Pancreas (tissue), 10 donors: ENCODE results near the gene ZNF541. TPM values are rescaled to one million over a fixed set of nuclear protein-coding genes. Genes with fewer than 3 reads are reported as not detected.

ENCODE experiments used
- ATAC-seq, 4 donors: fragments of 200-7000 bp; cut with Tn5 transposase; one replicate each; pipeline versions ENCODE4 v1.8.0 to v1.9.1; 2020; ENCODE audit warnings: mild to moderate bottlenecking in 4 of 4, moderate library complexity in 4 of 4
- DNase-seq, 6 donors: peaks; one replicate each; pipeline ENCODE4 v3.0.0-alpha.2; 2020
- FAIRE-seq: peaks from 2 replicates; lab custom pipeline; 2012; peaks lifted over from hg19 to GRCh38; lab: Jason Lieb, UNC
- H3K27ac ChIP-seq, 4 donors: fragments of 200-600 bp; sonication (generic); 1 replicate in 3 of 4; 2 replicates in 1 of 4; pipeline versions ENCODE4 v1.5.0 to v1.8.0; 2020
- H3K27me3 ChIP-seq, 4 donors: fragments of 200-600 bp; one replicate each; pipeline ENCODE4 v1.8.0; 2021
- H3K36me3 ChIP-seq, 3 donors: fragments of 200-600 bp; sonication (generic) in 1 of 3; one replicate each; pipeline versions ENCODE4 v1.5.0 to v1.8.0; 2020 to 2021
- H3K4me1 ChIP-seq, 3 donors: fragments of 200-600 bp; one replicate each; pipeline ENCODE4 v1.8.0; 2021
- H3K4me3 ChIP-seq, 4 donors: fragments of 200-600 bp; sonication (generic) in 2 of 4; one replicate each; pipeline versions ENCODE4 v1.5.0 to v1.8.0; 2020 to 2021
- H3K9me3 ChIP-seq, 4 donors: fragments of 200-600 bp; one replicate each; pipeline ENCODE4 v1.8.0; 2021
- WGBS, 2 donors: extraction: QIAGEN DNeasy Blood & Tissue Kit; methylation state at CpG; one replicate each; pipeline ENCODE4 v1.1.7; 2013; 5-methylcytosine and 5-hydroxymethylcytosine counted together
- intact Hi-C, 3 donors: fragments of 100-400 bp; cut with DNase I; formaldehyde crosslinking; loops; one replicate each; pipeline versions ENCODE4 v1.11.1 to v1.14.2; 2022
- polyA plus RNA-seq, 2 donors: library from polyadenylated mRNA; stranded (reverse); fragments of 200-250 nt; gene quantifications; one replicate each; pipeline ENCODE4 v1.2.3, GENCODE V29; 2013
- total RNA-seq, 6 donors: library from RNA; stranded (reverse); fragmentation: NEBNext Ultra II Directional in 4 of 6; extraction: Animal tissue kit (Norgen Biotek cat#: 25700) in 4 of 6; gene quantifications; one replicate each; pipeline versions ENCODE4 v1.2.1 to v1.2.4, GENCODE V29; 2021 to 2023
- TF ChIP-seq, protein P1 (sequence below), 4 donors: fragments of 200-600 bp; sonication (generic) in 3 of 4; IDR thresholded peaks; one replicate each; pipeline versions ENCODE4 v1.5.0 to v1.8.0; 2021; ENCODE audit warnings: antibody characterized with exemption in 4 of 4
- donor health status: healthy with polysubstance abuse.
- donor health status: DM: no; HTN: no; CAD: no; lungs with moderate emphysema.
- donor health status: DM: no; HTN: no; CAD: no.
- donor health status: control.
- donor health status: control.
- donor health status: Bipolar disorder and iron deficiency.
- donor health status: DM: yes; HTN: yes; CAD: no.
- donor health status: DM: no; HTN: no; CAD: no.
- donor health status: DM: no; HTN: no; CAD: no.
- donor health status: DM: yes; HTN: yes; CAD: no.

ZNF541 gene
- total and polyA plus RNA-seq, 8 donors: 0.06 to 0.63 (median 0.16) TPM; not detected in 1

DNA sequence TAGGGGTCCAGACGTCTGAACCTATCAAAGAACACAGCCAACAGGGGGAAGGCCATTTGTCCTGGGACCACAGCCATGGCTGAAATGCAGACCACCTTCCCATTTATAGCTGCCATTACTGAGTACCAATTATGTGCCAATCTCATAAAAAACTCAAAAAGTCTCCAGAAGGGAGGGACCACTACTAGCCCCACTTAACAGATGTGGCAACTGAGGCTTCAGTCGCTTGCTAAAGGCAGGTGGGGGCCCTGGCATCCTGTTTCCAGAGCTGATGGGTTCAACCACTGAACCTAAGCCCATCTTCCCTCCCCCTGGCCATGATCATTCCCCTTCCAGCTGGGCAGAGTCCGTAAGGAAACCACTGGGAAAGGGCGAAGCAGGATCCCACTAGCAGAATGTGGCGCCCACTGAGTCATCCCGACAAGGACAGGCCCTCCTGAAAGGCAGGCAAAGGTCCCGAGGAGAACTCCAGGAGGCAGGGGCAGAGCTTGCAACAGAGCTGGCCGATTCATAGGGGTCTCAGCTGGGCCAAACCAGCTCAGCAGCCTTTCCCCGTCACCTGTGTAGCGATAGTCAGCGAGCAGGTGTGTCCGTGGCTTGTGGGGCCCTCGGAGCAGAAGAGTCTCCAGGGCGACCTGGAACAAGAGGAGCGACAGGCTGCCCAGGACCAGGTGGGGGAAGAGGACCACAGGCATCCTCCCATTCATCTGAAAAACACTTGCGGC is 43.8 kb downstream of the ZNF541 start:
- WGBS, 2 donors: 72 to 74% methylated on average over 16 of the region's 16 CpGs
- no peak for FAIRE-seq
- no peaks in the 10 kb centered on the region for H3K9me3 ChIP-seq
- H3K27me3 ChIP-seq: no peaks in the 10 kb centered on the region
- intact Hi-C loops: loop anchor here in 1 of 3 donors (10.0 kb wide), 1 partner anchor 66 kb away; no protein-coding TSS in a partner anchor
- no peak overlapping the region for H3K27ac ChIP-seq
- no peaks in the 10 kb centered on the region for H3K36me3 ChIP-seq
- ATAC-seq: no peak
- no peaks in the 10 kb centered on the region for H3K4me1 ChIP-seq
- DNase-seq: no peak
- no peak overlapping the region for H3K4me3 ChIP-seq
- TF ChIP-seq, protein P1, sequence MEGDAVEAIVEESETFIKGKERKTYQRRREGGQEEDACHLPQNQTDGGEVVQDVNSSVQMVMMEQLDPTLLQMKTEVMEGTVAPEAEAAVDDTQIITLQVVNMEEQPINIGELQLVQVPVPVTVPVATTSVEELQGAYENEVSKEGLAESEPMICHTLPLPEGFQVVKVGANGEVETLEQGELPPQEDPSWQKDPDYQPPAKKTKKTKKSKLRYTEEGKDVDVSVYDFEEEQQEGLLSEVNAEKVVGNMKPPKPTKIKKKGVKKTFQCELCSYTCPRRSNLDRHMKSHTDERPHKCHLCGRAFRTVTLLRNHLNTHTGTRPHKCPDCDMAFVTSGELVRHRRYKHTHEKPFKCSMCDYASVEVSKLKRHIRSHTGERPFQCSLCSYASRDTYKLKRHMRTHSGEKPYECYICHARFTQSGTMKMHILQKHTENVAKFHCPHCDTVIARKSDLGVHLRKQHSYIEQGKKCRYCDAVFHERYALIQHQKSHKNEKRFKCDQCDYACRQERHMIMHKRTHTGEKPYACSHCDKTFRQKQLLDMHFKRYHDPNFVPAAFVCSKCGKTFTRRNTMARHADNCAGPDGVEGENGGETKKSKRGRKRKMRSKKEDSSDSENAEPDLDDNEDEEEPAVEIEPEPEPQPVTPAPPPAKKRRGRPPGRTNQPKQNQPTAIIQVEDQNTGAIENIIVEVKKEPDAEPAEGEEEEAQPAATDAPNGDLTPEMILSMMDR (IDR thresholded peaks at IDR 0.05): no peak

DNA sequence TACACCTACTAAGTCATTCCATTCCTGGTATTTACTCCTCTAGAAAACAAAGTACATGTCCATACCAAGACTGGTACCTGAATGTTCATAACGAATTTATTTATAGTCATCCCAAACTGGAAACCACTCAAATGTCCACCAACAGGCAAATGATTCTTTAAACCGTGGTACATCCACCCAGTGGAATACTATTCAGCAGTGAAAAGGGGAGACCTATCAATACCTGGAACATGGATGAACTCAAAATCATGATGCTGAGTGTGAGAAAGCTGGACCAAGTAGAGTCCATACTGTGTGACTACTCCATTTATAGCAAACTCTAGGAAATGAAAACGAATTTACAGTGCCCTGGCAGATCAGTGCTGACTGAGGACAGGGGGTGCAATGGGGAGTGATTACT is 46.1 kb downstream of the ZNF541 start:
- intact Hi-C loops: loop anchor here in 1 of 3 donors (10.0 kb wide), 1 partner anchor 68 kb away; no protein-coding TSS in a partner anchor
- no peaks in the 10 kb centered on the region for H3K36me3 ChIP-seq
- no peaks in the 10 kb centered on the region for H3K4me1 ChIP-seq
- H3K4me3 ChIP-seq: no peak overlapping the region
- ATAC-seq (no peak), FAIRE-seq (no peak), DNase-seq (no peak)
- no peaks in the 10 kb centered on the region for H3K9me3 ChIP-seq
- no peaks in the 10 kb centered on the region for H3K27me3 ChIP-seq
- 63 to 76% methylated on average over 3 of the region's 3 CpGs for WGBS, 2 donors
- TF ChIP-seq, protein P1 (IDR thresholded peaks at IDR 0.05): no peak
- H3K27ac ChIP-seq: no peak overlapping the region

DNA sequence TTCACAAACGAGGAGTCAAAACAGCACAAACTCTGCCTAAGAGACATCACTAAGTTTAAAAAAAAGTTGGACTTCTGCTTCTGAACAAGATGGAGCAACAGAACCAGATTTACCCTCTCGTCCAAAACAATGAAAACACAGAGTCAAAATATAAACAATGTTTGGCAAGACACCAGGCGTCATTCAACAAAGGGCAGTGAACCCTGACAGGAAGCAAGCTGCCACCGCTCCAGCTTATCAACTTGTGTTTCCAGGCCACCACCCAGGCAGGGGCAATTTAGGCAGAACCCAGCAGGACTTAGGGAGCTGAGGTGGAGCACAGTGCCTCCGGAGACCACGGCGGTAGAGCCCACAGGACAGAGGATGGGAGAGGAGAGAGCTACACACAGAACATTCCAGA is 49.5 kb downstream of the ZNF541 start:
- no peaks in the 10 kb centered on the region for H3K4me1 ChIP-seq
- ATAC-seq: no peak
- no peak overlapping the region for H3K4me3 ChIP-seq
- H3K36me3 ChIP-seq: no peaks in the 10 kb centered on the region
- H3K27me3 ChIP-seq: no peaks in the 10 kb centered on the region
- H3K9me3 ChIP-seq: no peaks in the 10 kb centered on the region
- WGBS, 2 donors: 34 to 40% methylated on average over 7 of the region's 7 CpGs
- no peak for FAIRE-seq
- DNase-seq: no peak
- H3K27ac ChIP-seq: no peak overlapping the region
- intact Hi-C loops: loop anchor here in 2 of 3 donors (5.0 to 10.0 kb wide), 2 partner anchors 71 to 174 kb away; no protein-coding TSS in a partner anchor
- TF ChIP-seq, protein P1 (IDR thresholded peaks at IDR 0.05): no peak

Other genes with a start within 250 kb of the ZNF541 start
- gene C5AR2, start 241.0 kb downstream of the ZNF541 start, total RNA-seq: 1 to 10 TPM in 1 of 6 donors, under 1 TPM in 4, not detected in 1; 0.09 to 1.2 (median 0.69) TPM
- gene C5AR2, start 241.0 kb downstream of the ZNF541 start, polyA plus RNA-seq: under 1 TPM; 0.12 to 0.23 TPM
- 1 to 10 TPM; 3.5 to 9.9 (median 5.8) TPM for gene DHX34, start 223.8 kb downstream of the ZNF541 start, total RNA-seq
- 10 to 100 TPM; 16.7 to 23.5 TPM for gene DHX34, start 223.8 kb downstream of the ZNF541 start, polyA plus RNA-seq
- gene MEIS3, start 153.6 kb downstream of the ZNF541 start, total RNA-seq: 1 to 10 TPM in 4 of 6 donors, under 1 TPM in 2; 0.91 to 4.1 (median 2.1) TPM
- gene MEIS3, start 153.6 kb downstream of the ZNF541 start, polyA plus RNA-seq: 10 to 100 TPM; 16.0 to 28.5 TPM
- gene SLC8A2, start 101.3 kb downstream of the ZNF541 start, total RNA-seq: 1 to 10 TPM; 4.5 to 8.3 (median 6.7) TPM
- 1 to 10 TPM; 2.6 to 4.8 TPM for gene SLC8A2, start 101.3 kb downstream of the ZNF541 start, polyA plus RNA-seq
- gene KPTN, start 88.9 kb downstream of the ZNF541 start, total RNA-seq: 10 to 100 TPM in 1 of 6 donors, 1 to 10 TPM in 5; 3.0 to 10.7 (median 5.1) TPM
- gene KPTN, start 88.9 kb downstream of the ZNF541 start, polyA plus RNA-seq: 10 to 100 TPM; 52.5 to 53.3 TPM
- 10 to 100 TPM; 47.2 to 63.5 (median 53.2) TPM for gene NAPA, start 58.1 kb downstream of the ZNF541 start, total RNA-seq
- gene NAPA, start 58.1 kb downstream of the ZNF541 start, polyA plus RNA-seq: 100 to 1,000 TPM in 1 of 2 donors, 10 to 100 TPM in 1; 77.2 to 121 TPM
- 10 to 100 TPM in 1 of 6 donors, 1 to 10 TPM in 5; 2.7 to 10.0 (median 5.0) TPM for gene BICRA, start 36.0 kb upstream of the ZNF541 start, total RNA-seq
- 10 to 100 TPM in 1 of 2 donors, 1 to 10 TPM in 1; 6.9 to 10.4 TPM for gene BICRA, start 36.0 kb upstream of the ZNF541 start, polyA plus RNA-seq
- gene EHD2, start 140.3 kb upstream of the ZNF541 start, total RNA-seq: 10 to 100 TPM; 14.8 to 28.3 (median 21.6) TPM
- gene EHD2, start 140.3 kb upstream of the ZNF541 start, polyA plus RNA-seq: 10 to 100 TPM; 13.4 to 17.9 TPM
- gene NOP53, start 172.4 kb upstream of the ZNF541 start, total RNA-seq: 100 to 1,000 TPM; 297 to 510 (median 392) TPM
- gene NOP53, start 172.4 kb upstream of the ZNF541 start, polyA plus RNA-seq: 100 to 1,000 TPM; 304 to 576 TPM
- 100 to 1,000 TPM in 1 of 6 donors, 10 to 100 TPM in 5; 55.4 to 139 (median 76.3) TPM for gene SELENOW, start 205.6 kb upstream of the ZNF541 start, total RNA-seq
- 100 to 1,000 TPM; 286 to 291 TPM for gene SELENOW, start 205.6 kb upstream of the ZNF541 start, polyA plus RNA-seq
- not detected for gene TPRX1, start 231.4 kb upstream of the ZNF541 start, total RNA-seq
- gene TPRX1, start 231.4 kb upstream of the ZNF541 start, polyA plus RNA-seq: not detected
- not detected for gene CRX, start 248.8 kb upstream of the ZNF541 start, total RNA-seq
- gene CRX, start 248.8 kb upstream of the ZNF541 start, polyA plus RNA-seq: not detected